Amniotic epithelial cell (primary cell): ENCODE data around the gene HSPB6.
"Not testable (repeated sequence)": the region's sequence is repeated elsewhere in the genome, so short reads cannot be mapped to it uniquely, and the experiment has no call there.

Experiments used
- DNase-seq: peaks from one replicate; pipeline ENCODE4 v3.0.0-alpha.2; 2010; ENCODE audit warnings: low read depth

The HSPB6 gene

GRCh38 chr19:35785339-35785627 is 28.5 kb upstream of the HSPB6 start:
- no peak for DNase-seq

GRCh38 chr19:35784503-35785338 is 27.9 kb upstream of the HSPB6 start:
- no peak for DNase-seq

GRCh38 chr19:35783469-35784434 is 26.9 kb upstream of the HSPB6 start:
- no peak for DNase-seq

- no peak for DNase-seq
Measured at GRCh38 chr19:35782589-35782988, 25.8 kb upstream of the HSPB6 start.

GRCh38 chr19:35781650-35782049 is 24.8 kb upstream of the HSPB6 start:
- DNase-seq, result no peak

GRCh38 chr19:35780717-35781116 is 23.9 kb upstream of the HSPB6 start:
- no peak for DNase-seq

- DNase-seq, result no peak
Measured at GRCh38 chr19:35780058-35780457, 23.2 kb upstream of the HSPB6 start.

GRCh38 chr19:35779033-35779432 is 22.2 kb upstream of the HSPB6 start:
- no peak for DNase-seq

- no peak for DNase-seq
Measured at GRCh38 chr19:35777961-35778360, 21.1 kb upstream of the HSPB6 start.

- no peak for DNase-seq
Measured at GRCh38 chr19:35777086-35777841, 20.4 kb upstream of the HSPB6 start.

- DNase-seq, result no peak
Measured at GRCh38 chr19:35776102-35776788, 19.4 kb upstream of the HSPB6 start.

- peak; percentile 91 for DNase-seq
Measured at GRCh38 chr19:35775298-35776101, 18.7 kb upstream of the HSPB6 start, which contains the start of gene ARHGAP33. Gene ARHGAP33, plus strand, starts transcription at chr19:35775564. Its CDS starts 95 bp downstream, at chr19:35775659.

GRCh38 chr19:35775046-35775297 is 18.1 kb upstream of the HSPB6 start:
- no peak for DNase-seq

- DNase-seq, result no peak
Measured at GRCh38 chr19:35774274-35775045, 17.6 kb upstream of the HSPB6 start.

GRCh38 chr19:35773020-35773806 is 16.4 kb upstream of the HSPB6 start:
- peak; percentile 86 for DNase-seq

- not testable (repeated sequence) for DNase-seq
Measured at GRCh38 chr19:35772362-35772761, 15.5 kb upstream of the HSPB6 start.

- no peak for DNase-seq
Measured at GRCh38 chr19:35768082-35768421, 11.2 kb upstream of the HSPB6 start.

GRCh38 chr19:35767288-35768081 is 10.7 kb upstream of the HSPB6 start:
- DNase-seq, result peak; percentile 62
